Measurements from ENCODE around the gene IRGC. TPM values are rescaled to one million over a fixed set of nuclear protein-coding genes. Genes with fewer than 3 reads are reported as not detected.

The IRGC gene
- total and polyA plus RNA-seq, 9 of the 15 experiments (the other 6 are each of a cell fraction or from before 2014, with no cell fraction given) = not detected

DNA sequence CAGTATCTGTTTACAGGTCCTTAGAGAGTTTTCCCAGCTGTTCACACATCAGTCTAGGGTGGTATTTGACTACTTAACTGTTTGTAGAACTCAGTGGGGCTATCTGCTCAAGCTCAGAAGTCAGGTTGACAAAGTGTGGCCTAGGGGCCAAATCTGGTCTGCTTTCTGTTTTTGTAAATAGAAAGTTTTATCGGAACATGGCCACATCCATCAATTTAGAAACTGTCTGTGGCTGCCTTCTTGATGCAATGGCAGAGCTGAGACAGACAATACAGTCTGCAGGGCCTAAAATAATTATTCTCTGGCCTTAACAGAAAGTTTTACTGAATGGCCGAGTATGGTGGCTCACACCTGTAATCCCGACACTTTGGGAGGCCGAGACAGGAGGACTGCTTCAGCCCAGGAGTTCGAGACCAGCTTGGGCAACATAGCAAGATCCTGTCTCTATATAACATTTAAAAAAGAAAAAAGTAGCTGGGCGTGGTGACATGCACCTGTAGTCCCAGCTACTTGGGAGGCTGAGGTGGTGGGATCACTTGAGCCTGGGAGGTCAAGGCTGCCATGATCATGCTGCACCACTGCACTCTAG is 36.5 kb downstream of the IRGC start:
- no peak overlapping the region for H2AFZ ChIP-seq (ENCODE audit: low read depth, low read length)
- intact Hi-C loops (cut with micrococcal nuclease) (no loop called here), in situ Hi-C loops (cut with MboI) (no loop called here)
- no peak overlapping the region for H3K27ac ChIP-seq (ENCODE audit: extremely low read depth, low read depth, low read length)
- ATAC-seq (no peak), FAIRE-seq (no peak), DNase-seq (ENCODE audit: extremely low read depth in 1 of 4, low spot score in 3 of 4) (no peak)
- POLR2A ChIA-PET = interaction anchor here (0.6 to 8.6 kb wide), 6 partner anchors 10 to 22 kb away, joined by 3 to 71 read pairs (median 4); no protein-coding TSS in a partner anchor
- H3K4me2 ChIP-seq (ENCODE audit: insufficient read depth, low read length) = no peak overlapping the region
- H3K36me3 ChIP-seq (ENCODE audit: control insufficient read depth, insufficient read depth, low read length) = peaks cover 58% of the 10 kb centered on the region
- CTCF ChIA-PET (ENCODE audit: low intra/inter-chr PET ratio) = no interaction called here
- H3K4me1 ChIP-seq (replicated peaks in 1 of 2; ENCODE audit: control insufficient read depth in 2 of 2, insufficient read depth in 2 of 2, low read length in 2 of 2) = peaks cover 28 to 34% of the 10 kb centered on the region in 2 experiments
- no peaks in the 10 kb centered on the region for H3K9me1 ChIP-seq (ENCODE audit: control insufficient read depth, insufficient read depth, low read length)
- no TSS peak for BruUV-seq (replicated peaks)
- no peaks in the 10 kb centered on the region for H3K9me3 ChIP-seq (replicated peaks; ENCODE audit: control insufficient read depth, insufficient read depth, low read depth, low read length)
- WGBS (ENCODE audit: insufficient coverage, low coverage, missing lambda C conversion rate) = 85% methylated on average over 5 of the region's 6 CpGs
- no peaks in the 10 kb centered on the region for H4K20me1 ChIP-seq (replicated peaks; ENCODE audit: control insufficient read depth, insufficient read depth, low read length)
- peaks cover 54% of the 10 kb centered on the region for H3K79me2 ChIP-seq (ENCODE audit: control insufficient read depth, insufficient read depth, low read length)
- no peak overlapping the region for H3K9ac ChIP-seq (ENCODE audit: insufficient read depth in 1 of 2, low read depth in 2 of 2, low read length in 2 of 2)
- no peaks in the 10 kb centered on the region for H3K27me3 ChIP-seq (ENCODE audit: control insufficient read depth in 2 of 2, insufficient read depth in 2 of 2, low read length in 2 of 2)
- no peak for TF ChIP-seq CTBP1 (IDR thresholded peaks at IDR 0.05; ENCODE audit: borderline replicate concordance)
- no peak for TF ChIP-seq PCBP2 (IDR thresholded peaks at IDR 0.05; ENCODE audit: low read depth, low read length, poor library complexity, severe bottlenecking)
- no peak for TF ChIP-seq CEBPG (CRISPR knock-in tag; IDR thresholded peaks at IDR 0.05)
- no peak for TF ChIP-seq CEBPG (tag; conservative IDR thresholded peaks at IDR 0.05 in 1 of 2, IDR thresholded peaks at IDR 0.05 in 1 of 2)
- TF ChIP-seq RBBP5 (IDR thresholded peaks at IDR 0.05; ENCODE audit: borderline replicate concordance, insufficient read depth, low read length, poor library complexity, severe bottlenecking) = no peak
- TF ChIP-seq MEF2A (IDR thresholded peaks at IDR 0.05; ENCODE audit: control insufficient read depth, low read depth, low read length) = no peak
- no peak for TF ChIP-seq YY1 (IDR thresholded peaks at IDR 0.05; ENCODE audit: borderline replicate concordance in 1 of 3, control insufficient read depth in 1 of 3, extremely low read depth in 1 of 3, insufficient read depth in 3 of 3, insufficient read length in 1 of 3, insufficient replicate concordance in 2 of 3, low read depth in 1 of 3, low read length in 2 of 3)
- no peak for TF ChIP-seq NCOA1 (IDR thresholded peaks at IDR 0.05; ENCODE audit: low read depth)
- no peak for TF ChIP-seq GABPB2 (CRISPR knock-in tag; conservative IDR thresholded peaks at IDR 0.05)
- no peak for TF ChIP-seq NFYB (IDR thresholded peaks at IDR 0.05; ENCODE audit: extremely low read depth, insufficient read length)
- no peak for TF ChIP-seq YBX1 (IDR thresholded peaks at IDR 0.05)
- no peak for TF ChIP-seq ELK3 (CRISPR knock-in tag; IDR thresholded peaks at IDR 0.05)
- TF ChIP-seq ZNF316 (IDR thresholded peaks at IDR 0.05) = no peak
- no peak for TF ChIP-seq HMGXB4 (CRISPR knock-in tag; IDR thresholded peaks at IDR 0.05)
- TF ChIP-seq ZBTB7A (IDR thresholded peaks at IDR 0.05; ENCODE audit: borderline replicate concordance, control insufficient read depth, low read depth, low read length) = no peak
- TF ChIP-seq NFXL1 (CRISPR knock-in tag; IDR thresholded peaks at IDR 0.05) = no peak
- TF ChIP-seq MECOM (CRISPR knock-in tag; IDR thresholded peaks at IDR 0.05) = no peak
- no peak for TF ChIP-seq HOXB6 (CRISPR knock-in tag; IDR thresholded peaks at IDR 0.05; ENCODE audit: borderline replicate concordance)
- H3K4me3 ChIP-seq = no peak overlapping the region; the same call in 1 of the 2 replicates

Measured in K562 (cell line).